HCT116 (cell line): Measurements from ENCODE around the gene DTYMK. TPM values are rescaled to one million over a fixed set of nuclear protein-coding genes. Genes with fewer than 3 reads are reported as not detected.

Experiments used
- ATAC-seq: fragments of 200-7000 bp; cut with Tn5 transposase; 2 replicates; pipeline ENCODE4 v1.9.1; 2020; ENCODE audit warnings: mild to moderate bottlenecking, moderate library complexity
- BruUV-seq: library from RNA; stranded (reverse); fragments of 400-500 nt; replicated peaks from 2 replicates; lab custom pipeline; 2021; lab: Mats Ljungman, UMichigan
- CTCF ChIA-PET: fragments of 300-600 bp; sonication (Branson Sonifier 250); formaldehyde crosslinking; loops from one replicate; lab custom pipeline; 2021; ENCODE audit warnings: antibody characterized with exemption; lab: Charles Lee
- POLR2A ChIA-PET: fragments of 300-600, 350-600 bp; sonication (Branson Sonifier 250); formaldehyde crosslinking; loops from one replicate; lab custom pipeline; 2021; ENCODE audit warnings: antibody characterized with exemption; lab: Charles Lee
- RAD21 ChIA-PET, 2 experiments: fragments of 300-600 bp; sonication (Branson Sonifier 250); formaldehyde crosslinking; loops; one replicate each; lab custom pipeline; 2023; ENCODE audit warnings: low total read pairs in 2 of 2; ENCODE audit not compliant: uncharacterized antibody in 2 of 2, unreplicated experiment in 2 of 2, low non-redundant PET in 1 of 2; lab: Charles Lee
- DNase-seq: peaks from one replicate; pipeline ENCODE4 v3.0.0-alpha.2; 2010; ENCODE audit warnings: low read depth, low spot score
- H2AFZ ChIP-seq: fragments of 200-600 bp; shearing (Covaris generic), sonication (generic); 2 replicates; pipeline ENCODE4 v1.6.1; 2017; ENCODE audit warnings: low read depth, mixed run types, mixed read lengths, antibody characterized with exemption, low read length; ENCODE audit not compliant: poor library complexity, severe bottlenecking
- H3K27ac ChIP-seq: 2 replicates; pipeline ENCODE4 v1.5.1; 2012; ENCODE audit warnings: low read depth, low read length
- H3K27me3 ChIP-seq: fragments of 200-600 bp; sonication (generic); 2 replicates; pipeline ENCODE4 v1.6.1; 2016; ENCODE audit warnings: mixed run types, low read length, mixed read lengths; ENCODE audit not compliant: insufficient read depth
- H3K36me3 ChIP-seq, 2 experiments: fragments of 200-500 bp in 1 of 2; fragments of 200-600 bp in 1 of 2; sonication (Bioruptor generic) in 1 of 2; sonication (generic) in 1 of 2; 2 replicates each; pipeline versions ENCODE4 v1.5.1 to v1.6.1; 2014 to 2016; ENCODE audit warnings: low read length in 2 of 2, inconsistent platforms in 1 of 2, mixed read lengths in 1 of 2, mixed run types in 1 of 2; ENCODE audit not compliant: insufficient read depth in 2 of 2, control insufficient read depth in 1 of 2
- H3K4me1 ChIP-seq, 2 experiments: fragments of 200-600 bp in 1 of 2; sonication (generic) in 1 of 2; 2 replicates each; pipeline versions ENCODE4 v1.5.1 to v1.6.1; 2012 to 2017; ENCODE audit warnings: low read length in 2 of 2, inconsistent platforms in 1 of 2, mild to moderate bottlenecking in 1 of 2, mixed read lengths in 1 of 2, mixed run types in 1 of 2, moderate library complexity in 1 of 2; ENCODE audit not compliant: insufficient read depth in 2 of 2, control insufficient read depth in 1 of 2
- H3K4me2 ChIP-seq: fragments of 200-600 bp; sonication (generic); 2 replicates; pipeline ENCODE4 v1.6.1; 2017; ENCODE audit warnings: mixed run types, low read length, mixed read lengths
- H3K4me3 ChIP-seq, 2 experiments: fragments of 200-600 bp in 1 of 2; sonication (generic) in 1 of 2; replicated peaks in 1 of 2; 2 replicates each; pipeline ENCODE4 v1.5.1; 2011 to 2016; ENCODE audit warnings: low read length in 2 of 2, control low read depth in 1 of 2, low read depth in 1 of 2, mild to moderate bottlenecking in 1 of 2, mixed read lengths in 1 of 2, mixed run types in 1 of 2
- H3K79me2 ChIP-seq: fragments of 200-600 bp; sonication (generic); 2 replicates; pipeline ENCODE4 v1.6.1; 2017; ENCODE audit warnings: mild to moderate bottlenecking, mixed run types, low read length, moderate library complexity, mixed read lengths; ENCODE audit not compliant: insufficient read depth
- H3K9ac ChIP-seq: fragments of 200-600 bp; sonication (generic); 2 replicates; pipeline ENCODE4 v1.6.1; 2016; ENCODE audit warnings: low read length, mixed read lengths
- H3K9me2 ChIP-seq: fragments of 200-600 bp; sonication (generic), shearing (Covaris generic); 2 replicates; pipeline ENCODE4 v1.6.1; 2017; ENCODE audit warnings: mixed run types, mild to moderate bottlenecking, moderate library complexity; ENCODE audit not compliant: insufficient read depth
- H3K9me3 ChIP-seq, 2 experiments: fragments of 200-500 bp in 1 of 2; fragments of 200-600 bp in 1 of 2; sonication (Bioruptor generic) in 1 of 2; sonication (generic) in 1 of 2; 2 replicates each; pipeline ENCODE4 v1.6.1; 2014 to 2017; ENCODE audit warnings: low read length in 2 of 2, mixed read lengths in 2 of 2, inconsistent platforms in 1 of 2, low read depth in 1 of 2, mild to moderate bottlenecking in 1 of 2, mixed run types in 1 of 2, moderate library complexity in 1 of 2; ENCODE audit not compliant: control insufficient read depth in 1 of 2, insufficient read depth in 1 of 2
- H4K20me1 ChIP-seq: fragments of 200-600 bp; sonication (generic), shearing (Covaris generic); 2 replicates; pipeline ENCODE4 v1.6.1; 2017; ENCODE audit warnings: mixed run types, mild to moderate bottlenecking, moderate library complexity; ENCODE audit not compliant: insufficient read depth
- ATF3 ChIP-seq: IDR thresholded peaks from 2 replicates; pipeline ENCODE4 v1.6.1; 2012
- CBX3 ChIP-seq: IDR thresholded peaks from 2 replicates; pipeline ENCODE4 v1.6.1; 2012; ENCODE audit warnings: low read depth
- CEBPB ChIP-seq: IDR thresholded peaks from 2 replicates; pipeline ENCODE4 v1.6.1; 2012; ENCODE audit warnings: low read depth
- CTCF ChIP-seq, 3 experiments: fragments of 200-600 bp in 1 of 3; sonication (generic) in 1 of 3; IDR thresholded peaks in 2 of 3; conservative IDR thresholded peaks in 1 of 3; 2 replicates each; pipeline ENCODE4 v1.5.1; 2012 to 2017; ENCODE audit warnings: low read depth in 2 of 3, low read length in 2 of 3, antibody characterized with exemption in 1 of 3, borderline replicate concordance in 1 of 3, control low read depth in 1 of 3, mild to moderate bottlenecking in 1 of 3, mixed read lengths in 1 of 3, mixed run types in 1 of 3, moderate library complexity in 1 of 3; ENCODE audit not compliant: insufficient read depth in 1 of 3
- JUND ChIP-seq: IDR thresholded peaks from 2 replicates; pipeline ENCODE4 v1.6.1; 2012
- REST ChIP-seq: IDR thresholded peaks from 2 replicates; pipeline ENCODE4 v1.6.1; 2012; ENCODE audit warnings: low read depth
- YY1 ChIP-seq: IDR thresholded peaks from 2 replicates; pipeline ENCODE4 v1.6.1; 2011; ENCODE audit warnings: low read length, low read depth, moderate library complexity, mild to moderate bottlenecking; ENCODE audit not compliant: insufficient replicate concordance; ENCODE audit errors: extremely low read depth
- intact Hi-C: fragments of 100-400 bp; cut with micrococcal nuclease; formaldehyde crosslinking; loops from 2 replicates; pipeline ENCODE4 v1.10.0; 2022
- total RNA-seq: library from RNA; stranded (reverse); gene quantifications from one replicate; pipeline ENCODE4 v1.2.1, GENCODE V29; 2021; ENCODE audit not compliant: unreplicated experiment

The DTYMK gene
- total RNA-seq, 1 experiment from 2014 or later: 83.3 TPM

- ChIA-PET POLR2A (no interaction called here), CTCF (no interaction called here), RAD21 (interaction anchor here in 1 of 2 experiments (0.6 kb wide), 1 partner anchor 108 kb away, joined by 4 read pairs; no protein-coding TSS in a partner anchor)
- Histone ChIP-seq H4K20me1 (no peaks in the 10 kb centered on the region), H3K36me3 (peaks cover 25 to 29% of the 10 kb centered on the region in 2 experiments; a peak in 3 of 4 replicates), H2AFZ (no peak overlapping the region), H3K9ac (no peak overlapping the region), H3K27ac (no peak overlapping the region), H3K27me3 (no peaks in the 10 kb centered on the region), H3K4me2 (no peak overlapping the region), H3K4me1 (no peaks in the 10 kb centered on the region), H3K9me2 (no peaks in the 10 kb centered on the region), H3K79me2 (no peaks in the 10 kb centered on the region; the same call in 1 of the 2 replicates), H3K4me3 (no peak overlapping the region), H3K9me3 (no peaks in the 10 kb centered on the region)
- BruUV-seq: no TSS peak
- ATAC-seq (no peak), DNase-seq (no peak)
- TF ChIP-seq YY1 (no peak), CEBPB (no peak)
- intact Hi-C loops: no loop called here
These were observed 28.3 kb downstream of the DTYMK start for GRCh38 chr2:241658296-241658695.

- H3K27me3 ChIP-seq: no peaks in the 10 kb centered on the region
- ATAC-seq (no peak), DNase-seq (no peak)
- no peak overlapping the region for H3K9ac ChIP-seq
- no peak overlapping the region for H3K4me3 ChIP-seq
- BruUV-seq: no TSS peak
- no peaks in the 10 kb centered on the region for H4K20me1 ChIP-seq
- H3K4me1 ChIP-seq: no peaks in the 10 kb centered on the region
- no peak overlapping the region for H3K4me2 ChIP-seq
- CTCF ChIA-PET: no interaction called here
- H3K9me2 ChIP-seq: no peaks in the 10 kb centered on the region
- no peaks in the 10 kb centered on the region for H3K9me3 ChIP-seq
- RAD21 ChIA-PET: no interaction called here
- H3K27ac ChIP-seq: no peak overlapping the region
- POLR2A ChIA-PET: no interaction called here
- peaks cover 4% of the 10 kb centered on the region for H3K79me2 ChIP-seq
- intact Hi-C loops: no loop called here
- H3K36me3 ChIP-seq: peaks cover 29 to 30% of the 10 kb centered on the region in 2 experiments; a peak in 3 of 4 replicates
- TF ChIP-seq ATF3: no peak
- no peak for TF ChIP-seq CTCF (IDR thresholded peaks at IDR 0.05 in 2 of 3, conservative IDR thresholded peaks at IDR 0.05 in 1 of 3; ENCODE audit: borderline replicate concordance in 1 of 3, insufficient read depth in 1 of 3, low read depth in 2 of 3, low read length in 2 of 3)
- no peak for TF ChIP-seq CBX3
- TF ChIP-seq JUND: no peak
- TF ChIP-seq REST: no peak
- no peak overlapping the region for H2AFZ ChIP-seq
These were observed 28.8 kb downstream of the DTYMK start for GRCh38 chr2:241657786-241658254.
